Ishikawa (cell line): Measurements from ENCODE around the gene SPATA2.

ENCODE experiments used
- CEBPB ChIP-seq: IDR thresholded peaks from 2 replicates; pipeline ENCODE4 v1.6.1; 2012
- EP300 ChIP-seq: IDR thresholded peaks from 2 replicates; pipeline ENCODE4 v1.6.1; 2012; ENCODE audit warnings: borderline replicate concordance
- MAX ChIP-seq: IDR thresholded peaks from 2 replicates; pipeline ENCODE4 v1.6.1; 2012
- NFIC ChIP-seq: IDR thresholded peaks from 2 replicates; pipeline ENCODE4 v1.6.1; 2012
- RAD21 ChIP-seq: IDR thresholded peaks from 2 replicates; pipeline ENCODE4 v1.6.1; 2012; ENCODE audit warnings: low read depth
- REST ChIP-seq: IDR thresholded peaks from 2 replicates; pipeline ENCODE4 v1.6.1; 2012; ENCODE audit warnings: low read depth, mild to moderate bottlenecking
- TAF1 ChIP-seq: IDR thresholded peaks from 2 replicates; pipeline ENCODE4 v1.6.1; 2012; ENCODE audit warnings: low read depth, mild to moderate bottlenecking
- YY1 ChIP-seq: IDR thresholded peaks from 2 replicates; pipeline ENCODE4 v1.6.1; 2012; ENCODE audit warnings: low read depth
- ZBTB7A ChIP-seq: IDR thresholded peaks from 2 replicates; pipeline ENCODE4 v1.6.1; 2012; ENCODE audit warnings: low read depth

- TF ChIP-seq YY1: no peak
- TF ChIP-seq TAF1: no peak
- no peak for TF ChIP-seq MAX
- no peak for TF ChIP-seq ZBTB7A
- TF ChIP-seq RAD21: no peak
- no peak for TF ChIP-seq CEBPB
- TF ChIP-seq REST: no peak
- no peak for TF ChIP-seq EP300
- no peak for TF ChIP-seq NFIC
These were observed 5.0 kb downstream of the SPATA2 start for GRCh38 chr20:49910340-49910706.
